Measurements from ENCODE around the gene HS3ST2.

- TF ChIP-seq POLR2A (IDR thresholded peaks at IDR 0.05; ENCODE audit: low read length) = no peak
- no peak for TF ChIP-seq RAD21 (conservative IDR thresholded peaks at IDR 0.05 in 1 of 2, IDR thresholded peaks at IDR 0.05 in 1 of 2)
- no peak for TF ChIP-seq EP300 (IDR thresholded peaks at IDR 0.05)
- TF ChIP-seq, protein P1, sequence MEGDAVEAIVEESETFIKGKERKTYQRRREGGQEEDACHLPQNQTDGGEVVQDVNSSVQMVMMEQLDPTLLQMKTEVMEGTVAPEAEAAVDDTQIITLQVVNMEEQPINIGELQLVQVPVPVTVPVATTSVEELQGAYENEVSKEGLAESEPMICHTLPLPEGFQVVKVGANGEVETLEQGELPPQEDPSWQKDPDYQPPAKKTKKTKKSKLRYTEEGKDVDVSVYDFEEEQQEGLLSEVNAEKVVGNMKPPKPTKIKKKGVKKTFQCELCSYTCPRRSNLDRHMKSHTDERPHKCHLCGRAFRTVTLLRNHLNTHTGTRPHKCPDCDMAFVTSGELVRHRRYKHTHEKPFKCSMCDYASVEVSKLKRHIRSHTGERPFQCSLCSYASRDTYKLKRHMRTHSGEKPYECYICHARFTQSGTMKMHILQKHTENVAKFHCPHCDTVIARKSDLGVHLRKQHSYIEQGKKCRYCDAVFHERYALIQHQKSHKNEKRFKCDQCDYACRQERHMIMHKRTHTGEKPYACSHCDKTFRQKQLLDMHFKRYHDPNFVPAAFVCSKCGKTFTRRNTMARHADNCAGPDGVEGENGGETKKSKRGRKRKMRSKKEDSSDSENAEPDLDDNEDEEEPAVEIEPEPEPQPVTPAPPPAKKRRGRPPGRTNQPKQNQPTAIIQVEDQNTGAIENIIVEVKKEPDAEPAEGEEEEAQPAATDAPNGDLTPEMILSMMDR (IDR thresholded peaks at IDR 0.05) = no peak
- no peak for TF ChIP-seq TP53 (CRISPR knock-in tag; IDR thresholded peaks at IDR 0.05)
- TF ChIP-seq PBX3 (IDR thresholded peaks at IDR 0.05) = no peak
- no peak for TF ChIP-seq JUN (IDR thresholded peaks at IDR 0.05)
Observed at GRCh38 chr16:22927306-22927705, 113.3 kb downstream of the HS3ST2 start.

Data from A549 (cell line).